HepG2 (cell line): ENCODE data around the gene MCAM. TPM values are rescaled to one million over a fixed set of nuclear protein-coding genes. Genes with fewer than 3 reads are reported as not detected.

ENCODE experiments used
- ATAC-seq: fragments of 200-7000 bp; cut with Tn5 transposase; 3 replicates; pipeline ENCODE4 v1.9.1; 2020; ENCODE audit warnings: mild to moderate bottlenecking, moderate library complexity
- BruUV-seq: library from RNA; stranded (reverse); fragments of 400-500 nt; replicated peaks from 2 replicates; lab custom pipeline; 2021; lab: Mats Ljungman, UMichigan
- CTCF ChIA-PET: fragments of 300-600 bp; formaldehyde crosslinking; extraction: SDS; loops from one replicate; lab custom pipeline; 2021; ENCODE audit warnings: low total read pairs, inconsistent platforms, low intra/inter-chr PET ratio; lab: Yijun Ruan, JAX
- POLR2A ChIA-PET: fragments of 350-600 bp; sonication (Branson Sonifier 250); formaldehyde crosslinking; loops from one replicate; lab custom pipeline; 2020; ENCODE audit warnings: antibody characterized with exemption, inconsistent platforms; lab: Yijun Ruan, JAX
- DNase-seq: peaks from one replicate; pipeline ENCODE4 v3.0.0-alpha.2; 2015; ENCODE audit warnings: low spot score
- FAIRE-seq: peaks from 3 replicates; lab custom pipeline; 2011; peaks lifted over from hg19 to GRCh38; lab: Jason Lieb, UNC
- H2AFZ ChIP-seq: one replicate; pipeline ENCODE4 v1.6.1; 2011; ENCODE audit warnings: low read length, inconsistent platforms
- H3K27ac ChIP-seq: fragments of 300-600 bp; 3 replicates; pipeline ENCODE4 v1.8.0; 2011; ENCODE audit warnings: mixed run types, mild to moderate bottlenecking, mixed read lengths, low read length, inconsistent platforms; ENCODE audit not compliant: insufficient read depth; ENCODE audit errors: extremely low read length
- H3K27me3 ChIP-seq, 2 experiments: fragments of 200-600 bp in 1 of 2; 2 replicates in 1 of 2; 3 replicates in 1 of 2; pipeline versions ENCODE4 v1.6.0 to v1.8.0; 2011; ENCODE audit warnings: low read length in 2 of 2, mild to moderate bottlenecking in 2 of 2, moderate library complexity in 2 of 2, inconsistent platforms in 1 of 2; ENCODE audit not compliant: insufficient read depth in 2 of 2, control insufficient read depth in 1 of 2
- H3K36me3 ChIP-seq, 2 experiments: fragments of 200-600 bp in 1 of 2; replicated peaks in 1 of 2; 2 replicates in 1 of 2; 3 replicates in 1 of 2; pipeline versions ENCODE4 v1.5.1 to v1.8.0; 2011; ENCODE audit warnings: low read length in 2 of 2, inconsistent platforms in 1 of 2; ENCODE audit not compliant: insufficient read depth in 2 of 2, control insufficient read depth in 1 of 2
- H3K4me1 ChIP-seq: 2 replicates; pipeline ENCODE4 v1.5.1; 2012; ENCODE audit warnings: low read length, inconsistent platforms; ENCODE audit not compliant: insufficient read depth
- H3K4me2 ChIP-seq: 2 replicates; pipeline ENCODE4 v1.6.0; 2011; ENCODE audit warnings: low read depth, low read length, inconsistent platforms
- H3K4me3 ChIP-seq, 3 experiments: fragments of 200-600 bp in 1 of 3; sonication (generic), shearing (Covaris generic) in 1 of 3; replicated peaks in 1 of 3; 2 replicates each; pipeline ENCODE4 v1.5.1; 2011 to 2016; ENCODE audit warnings: low read length in 3 of 3, inconsistent platforms in 2 of 3, low read depth in 2 of 3, mild to moderate bottlenecking in 2 of 3, control low read depth in 1 of 3, mixed read lengths in 1 of 3; ENCODE audit not compliant: insufficient read depth in 1 of 3
- H3K79me2 ChIP-seq: one replicate; pipeline ENCODE4 v1.6.1; 2011; ENCODE audit warnings: low read length, inconsistent platforms; ENCODE audit not compliant: insufficient read depth
- H3K9ac ChIP-seq: 2 replicates; pipeline ENCODE4 v1.6.0; 2011; ENCODE audit warnings: mild to moderate bottlenecking, low read depth, low read length, inconsistent platforms; ENCODE audit not compliant: insufficient read depth
- H3K9me3 ChIP-seq: 2 replicates; pipeline ENCODE4 v1.5.1; 2012; ENCODE audit warnings: mild to moderate bottlenecking, low read length
- H4K20me1 ChIP-seq: 2 replicates; pipeline ENCODE4 v1.6.0; 2011; ENCODE audit warnings: inconsistent platforms, mild to moderate bottlenecking, low read length, moderate library complexity; ENCODE audit not compliant: insufficient read depth
- ISL2 ChIP-seq: sonication (generic); formaldehyde crosslinking; IDR thresholded peaks from 2 replicates; pipeline ENCODE4 v1.5.0; 2020; ENCODE audit warnings: missing genetic modification reagents
- JUNB ChIP-seq: sonication (generic); formaldehyde crosslinking; IDR thresholded peaks from 2 replicates; pipeline ENCODE4 v1.8.0; 2022; ENCODE audit warnings: missing genetic modification reagents, mild to moderate bottlenecking, borderline replicate concordance
- MTF2 ChIP-seq: sonication (generic); formaldehyde crosslinking; IDR thresholded peaks from 2 replicates; pipeline ENCODE4 v1.5.0; 2020; ENCODE audit warnings: missing genetic modification reagents, borderline replicate concordance
- PITX1 ChIP-seq: sonication (generic); formaldehyde crosslinking; IDR thresholded peaks from 2 replicates; pipeline ENCODE4 v1.5.1; 2020; ENCODE audit warnings: mild to moderate bottlenecking, missing genetic modification reagents
- TBX3 ChIP-seq: fragments of 450-650 bp; IDR thresholded peaks from 2 replicates; pipeline ENCODE4 v1.6.1; 2017; ENCODE audit warnings: antibody characterized with exemption, mild to moderate bottlenecking, inconsistent platforms, borderline replicate concordance
- ZZZ3 ChIP-seq: sonication (generic); formaldehyde crosslinking; IDR thresholded peaks from 2 replicates; pipeline ENCODE4 v1.4.0; 2020; ENCODE audit warnings: missing genetic modification reagents, mild to moderate bottlenecking, borderline replicate concordance
- WGBS: methylation state at CpG from one replicate; pipeline ENCODE4 v1.1.6; 2017; ENCODE audit warnings: low lambda C conversion rate; 5-methylcytosine and 5-hydroxymethylcytosine counted together
- in situ Hi-C: cut with HindIII; loops from 2 replicates; pipeline ENCODE4 v1.10.0; 2017; ENCODE audit warnings: low pct_unique_long_range_greater_than_20kb; ENCODE audit not compliant: extremely low pct_ligation_motif_present
- intact Hi-C: fragments of 100-400 bp; cut with micrococcal nuclease; formaldehyde crosslinking; loops from one replicate; pipeline ENCODE4 v1.10.0; 2022; ENCODE audit not compliant: unreplicated experiment
- polyA plus RNA-seq, 8 experiments: library from polyadenylated mRNA; depleted of rRNA in 3 of 8; stranded (reverse) in 7 of 8; unstranded in 1 of 8; fragments of >200 nt; fragmentation: Illumina TruSeq in 4 of 8; extraction: Trizol in 4 of 8; gene quantifications; 2 replicates each; pipeline versions ENCODE4 v1.2.1 to v1.2.3, GENCODE V29; 2011 to 2016; ENCODE audit warnings: low read depth in 4 of 8, missing spikeins in 1 of 8, mixed read lengths in 1 of 8; ENCODE audit not compliant: insufficient read depth in 1 of 8
- total RNA-seq, 5 experiments: library from RNA; depleted of rRNA; stranded (reverse); fragments of >200 nt; fragmentation: Illumina TruSeq; extraction: Trizol; gene quantifications; 2 replicates each; pipeline ENCODE4 v1.2.3, GENCODE V29; 2016; ENCODE audit warnings: low read depth in 1 of 5
- TF ChIP-seq, protein P1 (sequence below): sonication (generic); formaldehyde crosslinking; IDR thresholded peaks from 2 replicates; pipeline ENCODE4 v1.8.0; 2022; ENCODE audit warnings: missing genetic modification reagents, mild to moderate bottlenecking, borderline replicate concordance
- TF ChIP-seq, protein P2 (sequence below), 2 experiments: IDR thresholded peaks; 2 replicates each; pipeline ENCODE4 v1.6.1; 2011 to 2012; ENCODE audit warnings: low read length in 2 of 2, borderline replicate concordance in 1 of 2, low read depth in 1 of 2, mild to moderate bottlenecking in 1 of 2, moderate library complexity in 1 of 2
- TF ChIP-seq, protein P3 (sequence below), 2 experiments: fragments of 450-650 bp in 1 of 2; sonication (generic) in 1 of 2; formaldehyde crosslinking; IDR thresholded peaks; 2 replicates each; pipeline versions ENCODE4 v1.5.0 to v1.8.0; 2020 to 2022; ENCODE audit warnings: mild to moderate bottlenecking in 1 of 2, missing genetic modification reagents in 1 of 2

The MCAM gene
- total and polyA plus RNA-seq, 2 of the 13 experiments (the other 11 are each of a cell fraction or from before 2014, with no cell fraction given) = 12.1 to 15.2 TPM

DNA sequence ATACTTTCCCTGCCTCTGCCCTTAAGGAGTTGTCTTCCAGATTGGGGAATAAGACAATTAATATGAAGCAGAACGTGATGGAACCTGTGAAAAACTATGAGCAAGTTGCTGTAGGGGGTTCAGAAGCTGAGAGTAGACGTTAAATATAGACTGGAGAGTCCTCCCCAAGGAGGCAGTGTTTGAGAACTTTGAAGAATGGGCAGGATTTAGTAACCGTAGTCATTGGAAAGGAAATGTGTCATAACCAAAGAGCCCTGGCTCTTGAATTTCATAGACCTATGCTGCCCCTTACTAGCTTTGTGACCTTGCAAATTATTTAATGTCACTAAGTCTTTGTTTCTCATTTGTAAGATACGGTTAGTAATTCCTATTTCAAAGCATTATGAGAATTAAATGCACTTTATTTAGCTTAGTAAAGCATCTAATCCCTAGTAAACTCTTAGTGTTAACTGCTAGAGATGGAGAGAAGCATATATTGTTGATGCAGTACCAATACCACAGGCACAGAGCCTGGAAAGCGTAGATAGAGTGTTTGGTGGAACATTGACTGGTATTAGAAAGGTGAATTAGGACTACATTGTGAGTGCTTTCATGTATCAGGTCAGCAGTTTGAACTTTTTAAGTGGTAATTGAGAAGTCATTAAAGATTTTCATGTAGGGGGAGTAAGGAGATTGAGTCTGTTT, 54.1 kb downstream of the MCAM start:
- H3K79me2 ChIP-seq = no peaks in the 10 kb centered on the region
- no TSS peak for BruUV-seq
- H3K9ac ChIP-seq = no peak overlapping the region
- no peak for DNase-seq
- no peak for TF ChIP-seq JUNB
- TF ChIP-seq MTF2 (CRISPR knock-in tag) = no peak
- TF ChIP-seq ZZZ3 = no peak
- TF ChIP-seq, protein P1, sequence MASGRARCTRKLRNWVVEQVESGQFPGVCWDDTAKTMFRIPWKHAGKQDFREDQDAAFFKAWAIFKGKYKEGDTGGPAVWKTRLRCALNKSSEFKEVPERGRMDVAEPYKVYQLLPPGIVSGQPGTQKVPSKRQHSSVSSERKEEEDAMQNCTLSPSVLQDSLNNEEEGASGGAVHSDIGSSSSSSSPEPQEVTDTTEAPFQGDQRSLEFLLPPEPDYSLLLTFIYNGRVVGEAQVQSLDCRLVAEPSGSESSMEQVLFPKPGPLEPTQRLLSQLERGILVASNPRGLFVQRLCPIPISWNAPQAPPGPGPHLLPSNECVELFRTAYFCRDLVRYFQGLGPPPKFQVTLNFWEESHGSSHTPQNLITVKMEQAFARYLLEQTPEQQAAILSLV (CRISPR knock-in tag) = no peak
- TF ChIP-seq TBX3 = no peak
- no peak for TF ChIP-seq ISL2 (CRISPR knock-in tag)
- TF ChIP-seq, protein P2, sequence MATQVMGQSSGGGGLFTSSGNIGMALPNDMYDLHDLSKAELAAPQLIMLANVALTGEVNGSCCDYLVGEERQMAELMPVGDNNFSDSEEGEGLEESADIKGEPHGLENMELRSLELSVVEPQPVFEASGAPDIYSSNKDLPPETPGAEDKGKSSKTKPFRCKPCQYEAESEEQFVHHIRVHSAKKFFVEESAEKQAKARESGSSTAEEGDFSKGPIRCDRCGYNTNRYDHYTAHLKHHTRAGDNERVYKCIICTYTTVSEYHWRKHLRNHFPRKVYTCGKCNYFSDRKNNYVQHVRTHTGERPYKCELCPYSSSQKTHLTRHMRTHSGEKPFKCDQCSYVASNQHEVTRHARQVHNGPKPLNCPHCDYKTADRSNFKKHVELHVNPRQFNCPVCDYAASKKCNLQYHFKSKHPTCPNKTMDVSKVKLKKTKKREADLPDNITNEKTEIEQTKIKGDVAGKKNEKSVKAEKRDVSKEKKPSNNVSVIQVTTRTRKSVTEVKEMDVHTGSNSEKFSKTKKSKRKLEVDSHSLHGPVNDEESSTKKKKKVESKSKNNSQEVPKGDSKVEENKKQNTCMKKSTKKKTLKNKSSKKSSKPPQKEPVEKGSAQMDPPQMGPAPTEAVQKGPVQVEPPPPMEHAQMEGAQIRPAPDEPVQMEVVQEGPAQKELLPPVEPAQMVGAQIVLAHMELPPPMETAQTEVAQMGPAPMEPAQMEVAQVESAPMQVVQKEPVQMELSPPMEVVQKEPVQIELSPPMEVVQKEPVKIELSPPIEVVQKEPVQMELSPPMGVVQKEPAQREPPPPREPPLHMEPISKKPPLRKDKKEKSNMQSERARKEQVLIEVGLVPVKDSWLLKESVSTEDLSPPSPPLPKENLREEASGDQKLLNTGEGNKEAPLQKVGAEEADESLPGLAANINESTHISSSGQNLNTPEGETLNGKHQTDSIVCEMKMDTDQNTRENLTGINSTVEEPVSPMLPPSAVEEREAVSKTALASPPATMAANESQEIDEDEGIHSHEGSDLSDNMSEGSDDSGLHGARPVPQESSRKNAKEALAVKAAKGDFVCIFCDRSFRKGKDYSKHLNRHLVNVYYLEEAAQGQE (IDR thresholded peaks at IDR 0.05; ENCODE audit: borderline replicate concordance in 1 of 2, low read depth in 1 of 2, low read length in 2 of 2) = no peak
- TF ChIP-seq, protein P3, sequence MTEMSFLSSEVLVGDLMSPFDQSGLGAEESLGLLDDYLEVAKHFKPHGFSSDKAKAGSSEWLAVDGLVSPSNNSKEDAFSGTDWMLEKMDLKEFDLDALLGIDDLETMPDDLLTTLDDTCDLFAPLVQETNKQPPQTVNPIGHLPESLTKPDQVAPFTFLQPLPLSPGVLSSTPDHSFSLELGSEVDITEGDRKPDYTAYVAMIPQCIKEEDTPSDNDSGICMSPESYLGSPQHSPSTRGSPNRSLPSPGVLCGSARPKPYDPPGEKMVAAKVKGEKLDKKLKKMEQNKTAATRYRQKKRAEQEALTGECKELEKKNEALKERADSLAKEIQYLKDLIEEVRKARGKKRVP (CRISPR knock-in tag; IDR thresholded peaks at IDR 0.05) = no peak
- TF ChIP-seq PITX1 (CRISPR knock-in tag) = no peak
- H2AFZ ChIP-seq = no peak overlapping the region
- FAIRE-seq = no peak
- WGBS = 89% methylated on average over 5 of the region's 5 CpGs
- H3K36me3 ChIP-seq = no peaks in the 10 kb centered on the region
- no peaks in the 10 kb centered on the region for H3K27me3 ChIP-seq
- H4K20me1 ChIP-seq = no peaks in the 10 kb centered on the region
- ChIA-PET POLR2A (no interaction called here), CTCF (no interaction called here)
- H3K9me3 ChIP-seq = no peaks in the 10 kb centered on the region
- H3K4me1 ChIP-seq = no peaks in the 10 kb centered on the region
- in situ Hi-C loops = no loop called here
- intact Hi-C loops = no loop called here
- no peak overlapping the region for H3K27ac ChIP-seq
- H3K4me3 ChIP-seq = no peak overlapping the region
- ATAC-seq = no peak
- no peak overlapping the region for H3K4me2 ChIP-seq
